GM12878 (cell line): ENCODE measurements around the gene COL4A1. TPM values are rescaled to one million over a fixed set of nuclear protein-coding genes. Genes with fewer than 3 reads are reported as not detected.

ENCODE experiments used
- CBX3 ChIP-seq: fragments of 200-600 bp; sonication (generic); IDR thresholded peaks from 2 replicates; pipeline ENCODE4 v1.6.1; 2016; ENCODE audit warnings: low read depth, borderline replicate concordance
- CREB1 ChIP-seq: IDR thresholded peaks from 2 replicates; pipeline ENCODE4 v1.6.1; 2012; ENCODE audit warnings: low read depth, mild to moderate bottlenecking, inconsistent platforms
- EP300 ChIP-seq, 2 experiments: fragments of 150-350 bp in 1 of 2; IDR thresholded peaks; 2 replicates each; pipeline ENCODE4 v1.6.1; 2011 to 2012; ENCODE audit warnings: low read depth in 2 of 2, low read length in 2 of 2, borderline replicate concordance in 1 of 2, improper control_type of control experiment in 1 of 2, inconsistent platforms in 1 of 2; ENCODE audit not compliant: control insufficient read depth in 1 of 2
- FOS ChIP-seq: IDR thresholded peaks from 3 replicates; pipeline ENCODE4 v1.6.1; 2011; ENCODE audit warnings: borderline replicate concordance; ENCODE audit not compliant: insufficient read length; ENCODE audit errors: extremely low read depth
- GATAD2B ChIP-seq: fragments of 450-650 bp; conservative IDR thresholded peaks from 2 replicates; pipeline ENCODE4 v1.6.1; 2017; ENCODE audit warnings: low read depth, mild to moderate bottlenecking, moderate library complexity
- HCFC1 ChIP-seq: fragments of 150-350 bp; IDR thresholded peaks from 2 replicates; pipeline ENCODE4 v1.6.1; 2014; ENCODE audit warnings: low read length
- HDAC6 ChIP-seq: fragments of 200-600 bp; sonication (generic); IDR thresholded peaks from one replicate; pipeline ENCODE4 v1.8.0; 2017; ENCODE audit warnings: antibody characterized with exemption; ENCODE audit not compliant: unreplicated experiment
- IKZF1 ChIP-seq: fragments of 450-650 bp; conservative IDR thresholded peaks from 2 replicates; pipeline ENCODE4 v1.6.1; 2017; ENCODE audit warnings: antibody characterized with exemption, mild to moderate bottlenecking
- MEF2B ChIP-seq: fragments of 450-650 bp; IDR thresholded peaks from 2 replicates; pipeline ENCODE4 v1.6.1; 2018; ENCODE audit warnings: mild to moderate bottlenecking, moderate library complexity; ENCODE audit not compliant: partially characterized antibody, poor library complexity, severe bottlenecking
- MYC ChIP-seq: IDR thresholded peaks from 2 replicates; pipeline ENCODE4 v1.6.1; 2011; ENCODE audit warnings: mild to moderate bottlenecking, low read length, moderate library complexity, inconsistent platforms; ENCODE audit not compliant: insufficient read depth, insufficient replicate concordance, insufficient read length, severe bottlenecking
- RB1 ChIP-seq: fragments of 450-650 bp; formaldehyde crosslinking; IDR thresholded peaks from 2 replicates; pipeline ENCODE4 v1.6.1; 2017; ENCODE audit warnings: mild to moderate bottlenecking, borderline replicate concordance
- SMC3 ChIP-seq: IDR thresholded peaks from 2 replicates; pipeline ENCODE4 v1.6.1; 2011; ENCODE audit warnings: low read length, improper control_type of control experiment, borderline replicate concordance
- SPI1 ChIP-seq: IDR thresholded peaks from 2 replicates; pipeline ENCODE4 v1.6.1; 2011; ENCODE audit warnings: low read depth, mild to moderate bottlenecking, low read length, moderate library complexity, borderline replicate concordance; ENCODE audit not compliant: insufficient read depth
- SREBF2 ChIP-seq: IDR thresholded peaks from 2 replicates; pipeline ENCODE4 v1.6.1; 2012; ENCODE audit warnings: mild to moderate bottlenecking, low read length
- polyA plus RNA-seq, 11 experiments: library from polyadenylated mRNA; depleted of rRNA in 4 of 11; unstranded in 6 of 11; stranded (reverse) in 5 of 11; fragments of >200 nt; fragmentation: Nextera tagmentation in 4 of 11; fragmentation: Illumina TruSeq in 1 of 11; extraction: Ambion mirVana in 4 of 11; extraction: Trizol in 1 of 11; gene quantifications; 1 replicate in 1 of 11; 2 replicates in 10 of 11; pipeline versions ENCODE4 v1.2.1 to v1.2.3, GENCODE V29; 2011 to 2016; ENCODE audit warnings: inconsistent platforms in 2 of 11, missing spikeins in 2 of 11, low read depth in 1 of 11
- total RNA-seq, 4 experiments: library from RNA; depleted of rRNA in 3 of 4; stranded (reverse); fragments of >200 nt in 3 of 4; fragmentation: Illumina TruSeq in 1 of 4; extraction: Trizol in 1 of 4; gene quantifications; 2 replicates each; pipeline versions ENCODE4 v1.2.1 to v1.2.3, GENCODE V29; 2013 to 2021
- TF ChIP-seq, protein P1 (sequence below): fragments of 450-650 bp; IDR thresholded peaks from 2 replicates; pipeline ENCODE4 v1.6.1; 2017; ENCODE audit warnings: mild to moderate bottlenecking, moderate library complexity
- TF ChIP-seq, protein P2 (sequence below): fragments of 450-650 bp; IDR thresholded peaks from 2 replicates; pipeline ENCODE4 v1.6.1; 2017; ENCODE audit warnings: mild to moderate bottlenecking, low read depth, inconsistent platforms; ENCODE audit not compliant: poor library complexity, severe bottlenecking
- TF ChIP-seq, protein P3 (sequence below): IDR thresholded peaks from 2 replicates; pipeline ENCODE4 v1.6.1; 2012; ENCODE audit warnings: improper control_type of control experiment, low read depth, low read length; ENCODE audit not compliant: insufficient replicate concordance

The COL4A1 gene
- total and polyA plus RNA-seq, 10 of the 15 experiments (the other 5 are each of a cell fraction or from before 2014, with no cell fraction given): 0.07 to 0.31 (median 0.13) TPM; not detected in 6

DNA sequence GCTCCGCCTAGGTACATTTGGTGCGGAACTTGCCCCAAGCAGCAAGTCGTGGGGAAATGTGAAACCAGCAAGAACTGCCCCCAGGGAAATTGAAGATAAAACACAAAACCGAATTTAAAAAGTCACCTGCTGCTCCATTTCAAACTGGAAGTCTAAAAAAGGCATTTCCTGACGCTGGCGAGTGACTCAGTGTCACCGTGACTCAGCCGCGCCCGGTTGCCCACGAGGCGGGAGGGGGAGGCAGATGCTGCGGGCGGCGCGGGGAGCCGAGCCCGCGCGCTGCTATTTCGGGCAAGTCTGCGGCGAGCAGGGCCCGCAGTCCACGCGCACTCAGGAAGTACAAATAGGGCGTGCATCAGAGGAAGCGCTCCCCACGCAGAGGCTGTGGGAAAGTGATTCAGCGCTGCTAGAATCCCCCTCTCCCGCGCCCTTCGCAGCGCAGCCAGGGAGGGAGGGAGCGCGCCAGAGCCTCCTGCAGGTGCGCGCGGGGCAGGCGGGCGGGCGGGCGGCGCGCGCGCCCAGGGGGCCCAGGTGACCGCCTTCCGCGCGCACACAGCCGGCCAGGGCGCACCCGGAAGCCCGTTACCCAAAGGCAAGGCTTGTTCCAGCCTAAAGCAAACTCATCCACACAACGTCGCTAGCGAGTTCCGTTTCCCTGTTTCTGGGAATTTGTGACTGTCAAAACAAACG lies 168.8 kb downstream of the COL4A1 start (continued):
- peak in 1 of 2 experiments; percentile 6; a peak in 1 of 4 replicates for TF ChIP-seq EP300 (IDR thresholded peaks at IDR 0.05; ENCODE audit: borderline replicate concordance in 1 of 2, control insufficient read depth in 1 of 2, low read depth in 2 of 2, low read length in 2 of 2)
- peak; percentile 77 for TF ChIP-seq MEF2B
- TF ChIP-seq RB1: peak; percentile 39; the same call in 1 of the 2 replicates
- TF ChIP-seq FOS: no peak
- TF ChIP-seq, protein P1, sequence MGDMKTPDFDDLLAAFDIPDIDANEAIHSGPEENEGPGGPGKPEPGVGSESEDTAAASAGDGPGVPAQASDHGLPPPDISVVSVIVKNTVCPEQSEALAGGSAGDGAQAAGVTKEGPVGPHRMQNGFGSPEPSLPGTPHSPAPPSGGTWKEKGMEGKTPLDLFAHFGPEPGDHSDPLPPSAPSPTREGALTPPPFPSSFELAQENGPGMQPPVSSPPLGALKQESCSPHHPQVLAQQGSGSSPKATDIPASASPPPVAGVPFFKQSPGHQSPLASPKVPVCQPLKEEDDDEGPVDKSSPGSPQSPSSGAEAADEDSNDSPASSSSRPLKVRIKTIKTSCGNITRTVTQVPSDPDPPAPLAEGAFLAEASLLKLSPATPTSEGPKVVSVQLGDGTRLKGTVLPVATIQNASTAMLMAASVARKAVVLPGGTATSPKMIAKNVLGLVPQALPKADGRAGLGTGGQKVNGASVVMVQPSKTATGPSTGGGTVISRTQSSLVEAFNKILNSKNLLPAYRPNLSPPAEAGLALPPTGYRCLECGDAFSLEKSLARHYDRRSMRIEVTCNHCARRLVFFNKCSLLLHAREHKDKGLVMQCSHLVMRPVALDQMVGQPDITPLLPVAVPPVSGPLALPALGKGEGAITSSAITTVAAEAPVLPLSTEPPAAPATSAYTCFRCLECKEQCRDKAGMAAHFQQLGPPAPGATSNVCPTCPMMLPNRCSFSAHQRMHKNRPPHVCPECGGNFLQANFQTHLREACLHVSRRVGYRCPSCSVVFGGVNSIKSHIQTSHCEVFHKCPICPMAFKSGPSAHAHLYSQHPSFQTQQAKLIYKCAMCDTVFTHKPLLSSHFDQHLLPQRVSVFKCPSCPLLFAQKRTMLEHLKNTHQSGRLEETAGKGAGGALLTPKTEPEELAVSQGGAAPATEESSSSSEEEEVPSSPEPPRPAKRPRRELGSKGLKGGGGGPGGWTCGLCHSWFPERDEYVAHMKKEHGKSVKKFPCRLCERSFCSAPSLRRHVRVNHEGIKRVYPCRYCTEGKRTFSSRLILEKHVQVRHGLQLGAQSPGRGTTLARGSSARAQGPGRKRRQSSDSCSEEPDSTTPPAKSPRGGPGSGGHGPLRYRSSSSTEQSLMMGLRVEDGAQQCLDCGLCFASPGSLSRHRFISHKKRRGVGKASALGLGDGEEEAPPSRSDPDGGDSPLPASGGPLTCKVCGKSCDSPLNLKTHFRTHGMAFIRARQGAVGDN: 0 out of 2 replicates have a peak, but pooled peaks have one; percentile 54
- TF ChIP-seq HDAC6: peak; percentile 36
- TF ChIP-seq MYC: no peak
- no peak for TF ChIP-seq SREBF2
- TF ChIP-seq, protein P2, sequence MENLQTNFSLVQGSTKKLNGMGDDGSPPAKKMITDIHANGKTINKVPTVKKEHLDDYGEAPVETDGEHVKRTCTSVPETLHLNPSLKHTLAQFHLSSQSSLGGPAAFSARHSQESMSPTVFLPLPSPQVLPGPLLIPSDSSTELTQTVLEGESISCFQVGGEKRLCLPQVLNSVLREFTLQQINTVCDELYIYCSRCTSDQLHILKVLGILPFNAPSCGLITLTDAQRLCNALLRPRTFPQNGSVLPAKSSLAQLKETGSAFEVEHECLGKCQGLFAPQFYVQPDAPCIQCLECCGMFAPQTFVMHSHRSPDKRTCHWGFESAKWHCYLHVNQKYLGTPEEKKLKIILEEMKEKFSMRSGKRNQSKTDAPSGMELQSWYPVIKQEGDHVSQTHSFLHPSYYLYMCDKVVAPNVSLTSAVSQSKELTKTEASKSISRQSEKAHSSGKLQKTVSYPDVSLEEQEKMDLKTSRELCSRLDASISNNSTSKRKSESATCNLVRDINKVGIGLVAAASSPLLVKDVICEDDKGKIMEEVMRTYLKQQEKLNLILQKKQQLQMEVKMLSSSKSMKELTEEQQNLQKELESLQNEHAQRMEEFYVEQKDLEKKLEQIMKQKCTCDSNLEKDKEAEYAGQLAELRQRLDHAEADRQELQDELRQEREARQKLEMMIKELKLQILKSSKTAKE: peak; percentile 67
- 0 out of 2 replicates have a peak, but pooled peaks have one; percentile 41 for TF ChIP-seq CREB1
- no peak for TF ChIP-seq SMC3
- peak; percentile 92 for TF ChIP-seq GATAD2B
- TF ChIP-seq, protein P3, sequence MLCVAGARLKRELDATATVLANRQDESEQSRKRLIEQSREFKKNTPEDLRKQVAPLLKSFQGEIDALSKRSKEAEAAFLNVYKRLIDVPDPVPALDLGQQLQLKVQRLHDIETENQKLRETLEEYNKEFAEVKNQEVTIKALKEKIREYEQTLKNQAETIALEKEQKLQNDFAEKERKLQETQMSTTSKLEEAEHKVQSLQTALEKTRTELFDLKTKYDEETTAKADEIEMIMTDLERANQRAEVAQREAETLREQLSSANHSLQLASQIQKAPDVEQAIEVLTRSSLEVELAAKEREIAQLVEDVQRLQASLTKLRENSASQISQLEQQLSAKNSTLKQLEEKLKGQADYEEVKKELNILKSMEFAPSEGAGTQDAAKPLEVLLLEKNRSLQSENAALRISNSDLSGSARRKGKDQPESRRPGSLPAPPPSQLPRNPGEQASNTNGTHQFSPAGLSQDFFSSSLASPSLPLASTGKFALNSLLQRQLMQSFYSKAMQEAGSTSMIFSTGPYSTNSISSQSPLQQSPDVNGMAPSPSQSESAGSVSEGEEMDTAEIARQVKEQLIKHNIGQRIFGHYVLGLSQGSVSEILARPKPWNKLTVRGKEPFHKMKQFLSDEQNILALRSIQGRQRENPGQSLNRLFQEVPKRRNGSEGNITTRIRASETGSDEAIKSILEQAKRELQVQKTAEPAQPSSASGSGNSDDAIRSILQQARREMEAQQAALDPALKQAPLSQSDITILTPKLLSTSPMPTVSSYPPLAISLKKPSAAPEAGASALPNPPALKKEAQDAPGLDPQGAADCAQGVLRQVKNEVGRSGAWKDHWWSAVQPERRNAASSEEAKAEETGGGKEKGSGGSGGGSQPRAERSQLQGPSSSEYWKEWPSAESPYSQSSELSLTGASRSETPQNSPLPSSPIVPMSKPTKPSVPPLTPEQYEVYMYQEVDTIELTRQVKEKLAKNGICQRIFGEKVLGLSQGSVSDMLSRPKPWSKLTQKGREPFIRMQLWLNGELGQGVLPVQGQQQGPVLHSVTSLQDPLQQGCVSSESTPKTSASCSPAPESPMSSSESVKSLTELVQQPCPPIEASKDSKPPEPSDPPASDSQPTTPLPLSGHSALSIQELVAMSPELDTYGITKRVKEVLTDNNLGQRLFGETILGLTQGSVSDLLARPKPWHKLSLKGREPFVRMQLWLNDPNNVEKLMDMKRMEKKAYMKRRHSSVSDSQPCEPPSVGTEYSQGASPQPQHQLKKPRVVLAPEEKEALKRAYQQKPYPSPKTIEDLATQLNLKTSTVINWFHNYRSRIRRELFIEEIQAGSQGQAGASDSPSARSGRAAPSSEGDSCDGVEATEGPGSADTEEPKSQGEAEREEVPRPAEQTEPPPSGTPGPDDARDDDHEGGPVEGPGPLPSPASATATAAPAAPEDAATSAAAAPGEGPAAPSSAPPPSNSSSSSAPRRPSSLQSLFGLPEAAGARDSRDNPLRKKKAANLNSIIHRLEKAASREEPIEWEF: no peak
- TF ChIP-seq HCFC1: no peak
- no peak for TF ChIP-seq CBX3
- peak; percentile 85 for TF ChIP-seq IKZF1
- TF ChIP-seq SPI1: no peak
